GM11168 (cell line): ENCODE data around the gene PDSS2.

ENCODE experiments used
- in situ Hi-C: fragments of 300-500 bp; cut with MboI; formaldehyde crosslinking; loops from one replicate; pipeline ENCODE4 v1.12.0; 2022; ENCODE audit warnings: low sequenced_read_pairs; ENCODE audit not compliant: unreplicated experiment

The PDSS2 gene

GRCh38 chr6:107114213-107114925 lies 345.0 kb downstream of the PDSS2 start:
- in situ Hi-C loops = no loop called here

- in situ Hi-C loops = no loop called here
These were observed 349.2 kb downstream of the PDSS2 start for GRCh38 chr6:107110200-107110599.

- in situ Hi-C loops = no loop called here
These were observed 351.0 kb downstream of the PDSS2 start for GRCh38 chr6:107108201-107108890.

DNA sequence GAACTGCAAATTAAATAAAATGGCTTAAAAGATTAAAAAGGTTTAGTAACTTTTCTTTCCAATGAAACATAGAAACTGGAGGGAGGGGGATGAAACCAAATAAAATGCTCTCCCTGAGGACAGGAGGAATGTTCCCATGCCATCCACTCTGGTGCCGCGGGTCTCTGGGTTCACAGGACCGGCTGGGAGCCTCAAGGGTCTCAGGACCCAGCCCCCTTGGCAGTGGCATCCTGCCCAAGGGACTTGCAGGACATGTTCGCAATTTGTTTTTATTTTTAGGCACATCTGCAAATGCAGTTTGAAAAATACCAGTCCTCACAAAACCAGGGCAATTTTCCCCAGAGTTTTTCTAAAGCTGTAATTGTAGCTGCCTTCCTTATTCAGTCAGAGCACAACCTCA lies 351.6 kb downstream of the PDSS2 start:
- in situ Hi-C loops = no loop called here

- in situ Hi-C loops = no loop called here
These were observed 353.2 kb downstream of the PDSS2 start for GRCh38 chr6:107106165-107106564.

DNA sequence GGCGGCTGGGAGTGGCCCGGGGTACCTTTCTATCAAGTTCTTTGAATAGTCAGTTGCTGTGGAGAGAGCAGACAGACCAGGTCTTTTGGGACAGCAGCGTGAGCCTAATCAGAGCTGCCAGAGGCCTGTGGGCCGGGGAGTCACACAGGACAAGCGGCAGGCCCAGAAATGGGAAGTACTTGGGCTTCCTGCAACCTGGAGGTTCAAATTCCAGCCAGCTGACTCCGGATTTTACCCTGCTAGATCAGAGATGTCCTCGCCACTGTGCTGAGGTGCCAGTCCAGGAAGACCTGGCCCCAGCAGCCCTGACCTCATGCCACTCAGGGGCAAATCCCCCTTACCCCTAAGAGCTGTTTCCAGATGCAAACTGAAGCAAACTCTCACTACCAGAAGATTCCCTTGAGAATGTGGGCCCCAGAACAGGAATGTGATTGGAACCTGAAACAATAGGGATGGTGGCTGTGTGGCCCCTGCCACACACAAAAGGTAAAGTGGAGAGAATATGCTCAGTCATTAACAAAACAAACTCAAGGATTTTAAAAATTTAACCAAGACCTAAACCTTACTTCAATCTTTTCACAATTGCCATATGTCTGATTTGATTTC lies 353.8 kb downstream of the PDSS2 start:
- in situ Hi-C loops = no loop called here

DNA sequence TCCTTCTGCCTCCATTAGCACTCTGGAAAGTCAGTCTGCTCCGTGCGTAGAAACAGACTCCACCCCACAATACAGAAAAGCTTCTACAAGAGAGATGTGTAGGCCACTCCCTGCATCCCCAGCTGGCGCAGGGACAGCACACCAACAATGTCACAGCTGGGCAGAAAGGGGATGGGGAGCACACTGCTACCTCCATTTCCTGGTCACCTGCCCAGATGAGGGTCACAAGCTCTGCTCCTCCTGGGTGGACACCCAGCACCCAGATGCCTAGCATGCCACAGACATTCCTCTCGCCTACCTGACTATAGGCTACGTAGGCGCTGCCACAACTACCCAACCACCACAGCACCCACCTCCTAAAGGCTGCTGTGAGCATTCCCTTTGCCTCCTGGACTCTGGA lies 356.3 kb downstream of the PDSS2 start:
- in situ Hi-C loops = no loop called here
